HG03378 (cell line): Measurements from ENCODE around the gene KLHL29.
"Not testable (repeated sequence)": the region's sequence is repeated elsewhere in the genome, so short reads cannot be mapped to it uniquely, and the experiment has no call there.

Source experiments
- ATAC-seq: cut with Tn5 transposase; IDR thresholded peaks from one replicate; pipeline ENCODE4 v1.9.1; 2021; ENCODE audit warnings: mild to moderate bottlenecking, moderate library complexity; ENCODE audit not compliant: unreplicated experiment

Gene KLHL29

DNA sequence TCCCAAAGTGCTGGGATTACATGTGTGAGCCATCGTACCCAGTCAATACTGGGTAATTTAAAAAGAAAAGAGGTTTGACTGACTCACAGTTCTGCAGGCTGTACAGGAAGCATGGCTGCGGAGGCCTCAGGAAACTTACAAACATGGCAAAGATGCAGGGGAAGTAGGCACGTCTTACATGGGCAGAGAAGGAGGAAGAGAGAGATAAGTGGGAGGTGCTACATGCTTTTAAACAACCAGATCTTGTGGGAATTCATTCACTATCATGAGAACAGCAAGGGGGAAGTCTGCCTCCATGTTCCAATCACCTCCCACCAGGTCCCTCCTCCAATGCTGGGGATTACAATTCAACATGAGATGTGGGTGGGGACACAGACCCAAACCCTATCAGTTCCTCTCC is 349.4 kb downstream of the KLHL29 start:
- no peak for ATAC-seq

DNA sequence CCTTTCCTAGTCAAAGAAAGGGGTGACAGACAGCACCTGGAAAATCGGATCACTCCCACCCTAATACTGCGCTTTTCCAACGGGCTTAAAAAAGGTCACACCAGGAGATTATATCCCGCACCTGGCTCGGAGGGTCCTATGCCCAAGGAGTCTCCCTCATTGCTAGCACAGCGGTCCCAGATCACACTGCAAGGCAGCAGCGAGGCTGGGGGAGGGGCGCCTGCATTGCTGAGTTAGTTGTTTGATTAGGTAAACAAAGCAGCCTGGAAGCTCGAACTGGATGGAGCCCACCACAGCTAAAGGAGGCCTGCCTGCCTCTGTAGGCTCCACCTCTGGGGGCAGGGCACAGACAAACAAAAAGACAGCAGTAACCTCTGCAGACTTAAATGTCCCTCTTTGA is 351.8 kb downstream of the KLHL29 start:
- ATAC-seq = not testable (repeated sequence)

DNA sequence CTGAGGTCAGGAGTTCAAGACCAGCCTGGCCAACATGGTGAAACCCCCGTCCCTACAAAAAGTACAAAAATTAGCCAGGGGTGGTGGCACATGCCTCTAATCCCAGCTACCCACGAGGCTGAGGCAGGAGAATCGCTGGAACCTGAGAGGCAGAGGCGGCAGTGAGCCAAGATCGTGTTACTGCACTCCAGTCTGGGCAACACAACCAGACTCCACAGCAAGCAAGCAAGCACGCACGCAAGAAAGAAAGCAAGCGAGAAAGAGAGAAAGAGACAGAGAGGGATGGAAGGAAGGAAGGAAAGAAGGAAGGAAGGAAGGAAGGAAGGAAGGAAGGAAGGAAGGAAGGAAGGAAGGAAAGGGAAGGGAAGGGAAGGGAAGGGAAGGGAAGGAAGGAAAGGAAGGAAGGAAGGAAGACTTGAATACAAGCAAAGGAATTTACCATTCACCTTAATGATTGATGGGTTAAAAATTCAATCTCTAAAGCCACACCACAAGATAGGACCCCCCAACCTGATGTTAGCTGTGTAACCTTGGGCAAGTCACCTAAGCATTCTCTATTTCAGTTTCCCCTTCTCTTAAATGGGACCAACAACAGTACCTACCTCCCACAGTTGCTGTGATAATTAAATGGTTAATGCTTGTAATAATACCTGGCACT is 360.2 kb downstream of the KLHL29 start:
- ATAC-seq = peak; percentile 27

DNA sequence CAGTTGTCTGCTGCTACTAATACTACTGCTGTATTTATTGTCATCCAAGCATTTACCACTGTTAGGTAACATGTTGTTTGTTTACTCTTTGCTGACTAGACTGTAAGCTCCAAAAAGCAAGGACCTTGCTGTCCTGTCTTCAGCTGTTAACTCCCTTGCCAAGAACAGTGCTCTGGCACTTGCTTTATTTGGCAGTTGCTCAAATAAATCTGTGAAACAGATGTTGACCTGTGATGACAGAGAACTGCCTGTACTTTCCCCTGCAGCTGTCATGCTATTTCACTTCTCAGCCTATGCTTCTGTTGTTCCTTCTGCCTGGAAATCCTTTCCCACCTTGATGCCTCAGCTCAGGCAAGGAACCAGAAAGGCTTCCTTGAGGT is 360.7 kb downstream of the KLHL29 start:
- ATAC-seq = peak; percentile 62

DNA sequence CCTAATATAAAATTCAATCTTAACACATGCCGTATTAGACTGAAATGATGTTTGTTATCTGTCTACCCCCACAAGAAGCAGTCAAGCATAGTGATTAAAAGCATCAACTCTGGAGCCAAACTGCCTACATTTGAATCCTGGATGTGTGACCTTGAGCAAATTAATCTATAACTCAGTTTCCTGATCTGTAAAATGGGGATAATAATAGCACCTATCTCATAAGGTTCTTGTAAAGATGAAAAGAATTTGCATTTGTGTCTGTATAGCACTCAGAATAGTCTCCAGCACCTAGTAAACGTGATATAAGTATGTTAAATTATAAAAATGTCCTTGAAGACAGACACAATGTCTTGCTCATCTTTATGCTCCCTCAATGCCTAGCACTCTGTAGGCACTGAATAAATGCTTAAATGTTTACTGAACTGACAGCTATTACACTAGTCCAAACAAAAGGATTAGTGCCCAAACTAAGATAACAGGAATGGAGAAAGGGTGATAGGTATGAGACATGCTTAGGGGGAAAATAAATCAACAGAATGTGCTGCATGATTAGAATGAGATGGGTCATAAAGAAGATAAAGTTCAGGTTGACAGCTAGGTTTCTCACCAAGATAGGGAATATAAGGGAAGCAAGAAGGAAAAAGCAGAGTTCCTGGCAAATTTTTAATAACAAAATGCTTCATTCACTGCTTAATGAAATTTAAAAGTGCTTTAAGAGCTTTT is 361.3 kb downstream of the KLHL29 start:
- ATAC-seq = no peak

DNA sequence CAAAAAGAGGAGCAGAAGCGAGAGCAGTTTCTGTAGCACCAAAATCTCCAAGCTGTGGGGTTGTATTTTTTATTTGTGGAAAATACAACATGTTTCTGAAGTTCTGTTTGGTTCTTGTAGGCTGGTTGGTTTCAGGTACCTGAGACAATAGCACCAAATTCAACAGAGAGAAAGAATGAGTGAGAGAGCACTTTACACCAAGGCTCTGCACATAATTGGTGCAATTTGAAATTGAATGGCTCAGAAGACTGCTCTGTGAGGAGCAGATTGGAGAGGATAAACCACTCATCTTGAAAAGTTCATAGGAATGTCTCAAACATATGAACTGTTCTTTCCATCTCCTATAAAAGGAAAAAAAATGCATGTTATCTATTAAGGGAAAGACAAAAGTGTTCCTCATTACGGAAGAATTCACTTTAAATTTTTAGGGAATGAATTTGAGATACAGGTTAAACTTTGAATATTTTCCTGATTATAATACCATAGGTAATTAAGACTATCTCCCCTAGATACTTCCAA is 366.8 kb downstream of the KLHL29 start:
- no peak for ATAC-seq

DNA sequence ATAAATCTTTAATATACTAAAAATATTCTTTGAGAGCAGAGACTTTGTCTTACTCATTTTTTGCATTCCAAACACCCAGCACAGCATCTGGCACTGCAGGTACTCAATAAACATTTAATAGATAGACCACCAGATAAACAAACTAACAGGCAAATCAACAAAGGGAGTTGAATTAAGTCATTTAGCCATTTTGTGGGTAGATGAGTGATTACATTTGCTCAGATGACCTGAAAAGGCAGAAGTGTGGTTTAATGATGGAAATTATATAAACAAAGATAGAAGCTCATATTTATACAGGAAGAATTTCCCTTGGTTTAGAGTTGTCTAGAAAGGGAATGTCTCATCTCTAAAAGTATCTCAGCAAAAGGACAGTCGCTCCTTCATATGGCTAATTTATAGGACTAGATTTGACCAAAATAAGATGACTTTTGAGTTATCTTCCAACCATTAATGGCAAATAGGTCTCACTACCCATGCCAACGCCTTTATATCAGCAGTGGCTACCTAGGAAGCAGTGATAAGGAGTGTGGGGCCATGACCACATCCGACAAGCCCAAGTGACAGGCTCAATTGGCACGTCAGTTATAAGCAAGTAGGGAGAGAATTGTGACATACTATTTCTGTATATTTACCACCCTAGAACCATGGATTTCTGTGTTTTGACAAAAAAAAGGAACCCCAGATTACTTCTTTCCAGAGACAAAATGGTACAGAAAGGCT is 368.5 kb downstream of the KLHL29 start:
- no peak for ATAC-seq

DNA sequence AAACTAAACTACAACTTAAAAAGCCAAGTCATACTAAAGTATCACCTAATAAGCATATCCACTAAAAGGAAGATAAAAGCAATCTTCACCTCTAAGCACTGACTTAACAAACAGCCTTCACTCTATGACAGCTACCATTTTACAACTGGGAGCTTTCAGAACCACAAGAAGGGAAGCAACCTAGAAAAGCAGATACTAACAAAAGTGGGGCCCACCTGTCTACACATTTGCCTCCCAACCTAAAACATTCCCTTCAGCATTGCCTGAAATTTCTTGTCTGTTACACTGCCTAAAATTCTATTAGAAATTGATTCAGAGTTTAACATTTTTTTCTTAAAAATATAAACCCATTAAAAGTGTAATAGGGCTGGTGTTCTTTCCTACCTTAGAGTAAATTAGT is 370.0 kb downstream of the KLHL29 start:
- no peak for ATAC-seq

DNA sequence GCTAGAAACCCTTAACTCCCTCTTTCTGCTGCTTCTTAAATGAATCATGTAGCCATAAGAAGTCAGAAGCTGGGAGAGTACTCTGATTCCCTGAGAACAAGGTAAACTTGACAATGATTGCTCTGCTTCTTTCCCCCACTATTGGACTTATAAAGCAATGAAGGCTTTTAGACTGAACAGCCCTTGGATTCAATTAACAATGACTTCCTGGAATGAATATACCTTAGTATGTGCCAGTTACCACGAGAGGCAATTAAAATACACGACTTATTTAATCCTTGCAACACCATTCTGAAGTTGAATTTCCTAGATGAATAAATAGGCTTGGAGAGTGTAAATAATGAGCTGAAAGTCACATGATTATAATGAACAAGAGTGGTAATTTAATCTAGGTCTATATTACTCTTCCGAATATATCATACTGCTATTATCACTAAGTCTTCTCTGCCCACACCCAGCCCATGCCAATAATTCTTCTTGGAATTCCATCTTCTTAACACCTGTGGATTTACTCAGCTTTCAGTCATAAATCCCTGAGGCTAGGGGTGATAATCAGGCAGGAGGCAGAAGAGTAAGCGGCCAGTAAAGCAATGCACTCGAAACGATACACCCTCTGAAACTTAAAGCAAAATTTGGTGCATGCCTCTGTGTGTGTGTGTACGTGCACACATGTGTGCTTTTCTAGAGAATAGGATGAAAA is 371.8 kb downstream of the KLHL29 start:
- ATAC-seq = no peak

DNA sequence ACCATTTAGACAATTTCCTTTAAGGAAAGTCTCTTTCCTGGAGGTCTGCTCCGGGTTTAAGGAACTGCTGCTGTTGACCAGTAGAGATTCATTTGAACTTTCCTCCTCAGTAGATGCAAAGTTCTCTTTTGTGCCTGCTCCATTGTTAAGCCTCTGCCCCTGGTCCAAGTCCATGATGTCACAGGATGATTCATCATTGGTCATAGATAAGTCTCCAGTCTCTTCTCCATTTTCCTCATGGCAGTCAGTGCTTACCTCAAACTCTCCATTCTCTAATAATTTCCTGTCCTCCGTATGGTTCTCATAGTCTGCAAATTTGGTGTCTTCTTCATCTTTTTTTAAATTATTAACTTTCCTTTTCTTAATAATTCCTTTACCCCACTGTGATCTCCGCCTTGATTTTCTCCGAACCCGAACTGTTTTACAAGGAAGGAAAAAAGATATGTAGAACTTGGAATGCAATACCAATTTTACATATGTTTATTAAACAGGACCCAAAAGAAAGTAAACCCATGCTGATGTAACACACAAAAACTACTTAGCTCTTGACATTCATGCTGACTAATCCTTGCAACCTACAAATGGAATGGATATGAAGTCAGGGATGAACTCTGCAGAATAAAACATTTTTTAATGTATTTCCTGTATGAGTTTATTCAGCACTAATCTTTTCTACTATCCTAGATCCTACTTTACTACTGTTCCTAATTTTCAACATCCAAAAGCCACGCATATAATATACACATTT is 372.9 kb downstream of the KLHL29 start:
- no peak for ATAC-seq
